Measurements from ENCODE around the gene ZNRD2.

ZNRD2 gene

DNA sequence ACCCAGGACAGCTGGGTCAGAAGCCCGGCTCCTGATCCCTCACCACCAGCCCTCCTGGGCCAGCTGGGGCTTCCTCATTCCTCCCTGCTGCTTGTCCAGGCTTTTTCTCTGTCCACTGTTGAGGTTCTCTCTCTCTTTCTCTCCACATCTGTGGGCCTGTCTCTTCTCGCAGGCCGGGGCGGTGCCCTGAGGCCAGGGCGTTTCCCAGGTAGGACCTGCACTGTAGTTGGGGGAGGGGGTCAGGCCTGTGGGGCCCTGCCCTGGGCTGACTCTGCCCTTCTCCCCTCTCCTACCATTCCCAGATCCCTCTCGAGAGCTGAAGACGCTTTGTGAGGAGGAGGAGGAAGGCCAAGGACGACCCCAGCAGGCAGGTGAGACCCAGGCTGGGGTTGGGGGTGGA is 10.5 kb downstream of the ZNRD2 start:
- H3K4me1 ChIP-seq (ENCODE audit: control insufficient read depth, insufficient read depth, low read length), result peaks cover 6% of the 10 kb centered on the region
- H3K4me3 ChIP-seq (ENCODE audit: insufficient read depth, low read depth, low read length), result no peak overlapping the region
- WGBS, 2 experiments, result 92 to 93% methylated on average over 7 to 8 of the region's 8 CpGs
- no peak overlapping the region for H3K27ac ChIP-seq (ENCODE audit: insufficient read depth, low read depth, low read length, poor library complexity, severe bottlenecking)
- H3K36me3 ChIP-seq (ENCODE audit: control insufficient read depth, insufficient read depth, low read length), result no peaks in the 10 kb centered on the region
- no peaks in the 10 kb centered on the region for H3K9me3 ChIP-seq (ENCODE audit: control insufficient read depth, low read length)
- peaks cover 50% of the 10 kb centered on the region for H3K27me3 ChIP-seq (ENCODE audit: control insufficient read depth, insufficient read depth, low read length, poor library complexity, severe bottlenecking)

DNA sequence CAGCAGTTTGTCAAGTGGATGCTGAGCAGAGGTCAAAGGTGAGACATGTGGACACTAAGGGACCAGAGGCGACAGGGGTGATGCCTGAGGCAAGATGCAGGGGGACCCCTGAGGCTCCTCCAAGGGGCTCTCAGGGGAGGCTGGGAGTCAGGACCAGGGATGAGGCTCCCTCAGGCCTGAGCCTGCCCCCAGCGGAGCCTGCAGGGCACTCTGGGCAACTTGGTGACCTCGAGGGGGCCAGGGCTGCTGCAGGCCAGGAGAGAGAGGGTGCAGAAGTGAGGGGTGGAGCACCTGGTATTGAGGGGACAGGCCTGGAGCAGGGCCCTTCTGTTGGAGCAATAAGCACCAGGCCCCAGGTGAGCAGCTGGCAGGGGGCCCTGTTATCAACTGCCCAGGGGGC is 11.7 kb downstream of the ZNRD2 start:
- 89 to 94% methylated on average over 3 of the region's 3 CpGs for WGBS, 2 experiments
- H3K4me3 ChIP-seq (ENCODE audit: insufficient read depth, low read depth, low read length), result no peak overlapping the region
- H3K36me3 ChIP-seq (ENCODE audit: control insufficient read depth, insufficient read depth, low read length), result no peaks in the 10 kb centered on the region
- H3K27me3 ChIP-seq (ENCODE audit: control insufficient read depth, insufficient read depth, low read length, poor library complexity, severe bottlenecking), result peaks cover 46% of the 10 kb centered on the region
- H3K9me3 ChIP-seq (ENCODE audit: control insufficient read depth, low read length), result no peaks in the 10 kb centered on the region
- no peak overlapping the region for H3K27ac ChIP-seq (ENCODE audit: insufficient read depth, low read depth, low read length, poor library complexity, severe bottlenecking)
- peaks cover 11% of the 10 kb centered on the region for H3K4me1 ChIP-seq (ENCODE audit: control insufficient read depth, insufficient read depth, low read length)

DNA sequence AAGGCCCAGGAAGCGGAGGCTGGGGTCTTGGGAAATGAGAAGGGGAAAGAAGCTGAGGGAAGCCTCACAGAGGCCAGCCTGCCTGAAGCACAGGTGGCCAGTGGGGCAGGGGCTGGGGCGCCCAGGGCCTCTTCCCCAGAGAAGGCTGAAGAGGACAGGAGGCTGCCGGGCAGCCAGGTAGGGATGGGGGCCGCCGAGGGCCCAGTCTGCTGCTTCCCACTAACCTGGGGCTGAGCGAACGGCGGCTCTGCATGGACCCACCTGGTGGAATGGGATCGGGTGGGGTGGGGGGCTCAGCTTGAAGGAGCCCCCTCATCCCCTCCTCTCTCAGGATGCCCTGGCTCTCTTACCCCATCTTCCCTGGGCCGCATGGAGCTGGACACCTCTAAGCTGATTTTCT is 13.3 kb downstream of the ZNRD2 start:
- peaks cover 23% of the 10 kb centered on the region for H3K4me1 ChIP-seq (ENCODE audit: control insufficient read depth, insufficient read depth, low read length)
- no peaks in the 10 kb centered on the region for H3K36me3 ChIP-seq (ENCODE audit: control insufficient read depth, insufficient read depth, low read length)
- peaks cover 43% of the 10 kb centered on the region for H3K27me3 ChIP-seq (ENCODE audit: control insufficient read depth, insufficient read depth, low read length, poor library complexity, severe bottlenecking)
- no peak overlapping the region for H3K27ac ChIP-seq (ENCODE audit: insufficient read depth, low read depth, low read length, poor library complexity, severe bottlenecking)
- 93 to 94% methylated on average over 10 of the region's 10 CpGs for WGBS, 2 experiments
- no peaks in the 10 kb centered on the region for H3K9me3 ChIP-seq (ENCODE audit: control insufficient read depth, low read length)
- no peak overlapping the region for H3K4me3 ChIP-seq (ENCODE audit: insufficient read depth, low read depth, low read length)

DNA sequence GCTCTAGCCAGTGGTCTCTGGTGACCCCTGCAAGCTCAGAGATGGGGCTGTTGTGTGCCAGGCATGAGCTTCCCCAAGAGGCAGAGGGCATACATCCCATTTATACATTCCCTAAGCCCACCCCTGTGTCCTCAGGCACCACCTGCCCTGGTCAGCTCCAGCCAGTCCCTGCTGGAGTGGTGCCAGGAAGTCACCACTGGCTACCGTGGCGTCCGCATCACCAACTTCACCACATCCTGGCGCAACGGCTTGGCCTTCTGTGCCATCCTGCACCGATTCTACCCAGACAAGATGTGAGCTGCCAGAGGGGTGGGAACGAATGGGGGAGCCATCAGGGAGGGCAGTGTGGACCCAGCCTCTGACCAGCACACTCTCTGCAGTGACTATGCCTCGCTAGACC is 13.8 kb downstream of the ZNRD2 start:
- no peaks in the 10 kb centered on the region for H3K36me3 ChIP-seq (ENCODE audit: control insufficient read depth, insufficient read depth, low read length)
- WGBS, 2 experiments, result 90 to 91% methylated on average over 8 of the region's 8 CpGs
- no peak overlapping the region for H3K4me3 ChIP-seq (ENCODE audit: insufficient read depth, low read depth, low read length)
- peaks cover 43% of the 10 kb centered on the region for H3K27me3 ChIP-seq (ENCODE audit: control insufficient read depth, insufficient read depth, low read length, poor library complexity, severe bottlenecking)
- peaks cover 23% of the 10 kb centered on the region for H3K4me1 ChIP-seq (ENCODE audit: control insufficient read depth, insufficient read depth, low read length)
- no peaks in the 10 kb centered on the region for H3K9me3 ChIP-seq (ENCODE audit: control insufficient read depth, low read length)
- H3K27ac ChIP-seq (ENCODE audit: insufficient read depth, low read depth, low read length, poor library complexity, severe bottlenecking), result no peak overlapping the region

DNA sequence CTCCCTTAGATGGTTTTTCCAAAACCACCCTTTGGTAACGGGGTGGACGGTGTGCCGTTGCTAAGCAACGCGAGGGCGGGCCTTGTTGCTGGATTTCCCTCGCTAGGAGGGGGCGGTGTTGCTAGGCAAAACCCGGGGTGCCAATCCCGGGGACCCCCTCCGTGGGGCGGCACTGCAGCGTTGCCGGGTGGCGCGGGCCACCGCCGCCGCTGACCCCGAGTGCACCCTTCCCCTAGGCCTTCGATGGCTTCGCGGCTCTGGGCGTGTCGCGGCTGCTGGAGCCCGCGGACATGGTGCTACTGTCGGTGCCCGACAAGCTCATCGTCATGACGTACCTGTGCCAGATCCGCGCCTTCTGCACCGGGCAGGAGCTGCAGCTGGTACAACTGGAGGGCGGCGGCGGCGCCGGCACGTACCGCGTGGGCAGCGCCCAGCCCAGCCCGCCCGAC is 14.5 kb downstream of the ZNRD2 start:
- H3K4me1 ChIP-seq (ENCODE audit: control insufficient read depth, insufficient read depth, low read length), result peaks cover 23% of the 10 kb centered on the region
- peak overlapping the region; percentile 13 for H3K4me3 ChIP-seq (ENCODE audit: insufficient read depth, low read depth, low read length)
- H3K9me3 ChIP-seq (ENCODE audit: control insufficient read depth, low read length), result no peaks in the 10 kb centered on the region
- H3K27ac ChIP-seq (ENCODE audit: insufficient read depth, low read depth, low read length, poor library complexity, severe bottlenecking), result no peak overlapping the region
- H3K27me3 ChIP-seq (ENCODE audit: control insufficient read depth, insufficient read depth, low read length, poor library complexity, severe bottlenecking), result peaks cover 43% of the 10 kb centered on the region
- 45 to 50% methylated on average over 46 of the region's 46 CpGs for WGBS, 2 experiments
- H3K36me3 ChIP-seq (ENCODE audit: control insufficient read depth, insufficient read depth, low read length), result no peaks in the 10 kb centered on the region

DNA sequence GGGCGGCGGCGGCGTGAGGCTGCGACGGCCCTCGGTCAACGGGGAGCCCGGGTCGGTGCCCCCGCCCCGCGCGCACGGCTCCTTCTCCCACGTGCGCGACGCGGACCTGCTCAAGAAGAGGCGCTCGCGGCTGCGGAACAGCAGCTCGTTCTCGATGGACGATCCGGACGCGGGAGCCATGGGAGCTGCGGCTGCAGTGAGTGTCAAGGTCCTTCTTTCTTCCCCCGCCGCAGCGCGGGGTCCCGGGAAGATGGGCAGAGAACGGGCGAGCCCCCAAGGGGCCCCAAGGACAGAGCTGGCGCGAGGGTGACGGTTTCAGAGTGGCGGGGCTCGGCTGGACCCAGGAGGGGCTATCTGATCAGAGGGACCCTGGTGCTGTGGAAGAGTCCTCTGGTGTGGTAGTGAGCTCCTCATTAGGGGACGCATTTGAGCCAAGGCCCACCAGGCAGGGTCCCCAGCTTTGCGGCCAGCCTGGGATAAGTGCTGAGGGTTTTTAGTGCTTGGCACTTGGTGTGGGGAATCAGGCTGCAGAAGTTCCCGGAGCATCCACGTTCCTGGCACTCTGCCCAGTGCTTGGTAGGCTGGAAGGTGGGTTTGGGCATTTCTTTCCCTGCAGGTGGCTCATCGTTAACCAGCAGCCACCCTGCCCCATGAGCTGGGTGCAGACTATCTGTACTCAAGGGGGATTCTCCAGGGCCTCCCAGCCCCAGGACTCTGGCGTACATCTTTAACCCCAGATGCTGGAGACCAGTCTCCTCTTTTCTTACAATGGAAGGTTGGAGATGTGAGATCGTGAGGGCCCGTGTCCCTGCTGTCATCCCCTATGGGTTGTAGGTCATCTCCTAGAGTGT is 15.3 kb downstream of the ZNRD2 start:
- H3K27ac ChIP-seq (ENCODE audit: insufficient read depth, low read depth, low read length, poor library complexity, severe bottlenecking), result no peak overlapping the region
- peaks cover 50% of the 10 kb centered on the region for H3K27me3 ChIP-seq (ENCODE audit: control insufficient read depth, insufficient read depth, low read length, poor library complexity, severe bottlenecking)

DNA sequence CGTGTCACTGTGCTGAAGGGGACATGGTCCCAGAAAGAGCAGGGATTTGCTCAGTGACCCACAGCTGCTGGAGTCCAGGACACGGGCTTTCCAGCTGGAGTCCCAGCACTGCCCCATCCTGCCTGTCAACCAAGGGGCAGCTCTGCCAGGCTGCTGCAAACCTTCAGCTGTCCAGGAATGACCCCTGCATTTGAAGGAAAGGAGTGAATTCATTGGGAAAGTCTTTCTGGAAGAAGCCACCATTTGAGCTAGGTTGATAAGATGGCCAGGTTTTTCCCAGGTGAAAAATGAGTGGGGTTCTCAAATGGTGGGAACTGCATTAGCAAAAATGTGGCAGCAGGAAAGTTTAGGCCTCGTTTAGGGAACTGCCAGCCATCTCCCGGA is 16.0 kb downstream of the ZNRD2 start:
- Histone ChIP-seq H3K4me1 (ENCODE audit: control insufficient read depth, insufficient read depth, low read length) (peaks cover 25% of the 10 kb centered on the region), H3K9me3 (ENCODE audit: control insufficient read depth, low read length) (no peaks in the 10 kb centered on the region), H3K27ac (ENCODE audit: insufficient read depth, low read depth, low read length, poor library complexity, severe bottlenecking) (no peak overlapping the region), H3K27me3 (ENCODE audit: control insufficient read depth, insufficient read depth, low read length, poor library complexity, severe bottlenecking) (peaks cover 56% of the 10 kb centered on the region), H3K36me3 (ENCODE audit: control insufficient read depth, insufficient read depth, low read length) (no peaks in the 10 kb centered on the region), H3K4me3 (ENCODE audit: insufficient read depth, low read depth, low read length) (no peak overlapping the region)
- 89 to 91% methylated on average over 4 of the region's 4 CpGs for WGBS, 2 experiments

More for the DNA sequence above, 15.3 kb downstream of the ZNRD2 start:
- Histone ChIP-seq H3K4me1 (ENCODE audit: control insufficient read depth, insufficient read depth, low read length) (peaks cover 23% of the 10 kb centered on the region), H3K9me3 (ENCODE audit: control insufficient read depth, low read length) (no peaks in the 10 kb centered on the region), H3K36me3 (ENCODE audit: control insufficient read depth, insufficient read depth, low read length) (no peaks in the 10 kb centered on the region), H3K4me3 (ENCODE audit: insufficient read depth, low read depth, low read length) (no peak overlapping the region)
- 68 to 69% methylated on average over 51 of the region's 51 CpGs for WGBS, 2 experiments

DNA sequence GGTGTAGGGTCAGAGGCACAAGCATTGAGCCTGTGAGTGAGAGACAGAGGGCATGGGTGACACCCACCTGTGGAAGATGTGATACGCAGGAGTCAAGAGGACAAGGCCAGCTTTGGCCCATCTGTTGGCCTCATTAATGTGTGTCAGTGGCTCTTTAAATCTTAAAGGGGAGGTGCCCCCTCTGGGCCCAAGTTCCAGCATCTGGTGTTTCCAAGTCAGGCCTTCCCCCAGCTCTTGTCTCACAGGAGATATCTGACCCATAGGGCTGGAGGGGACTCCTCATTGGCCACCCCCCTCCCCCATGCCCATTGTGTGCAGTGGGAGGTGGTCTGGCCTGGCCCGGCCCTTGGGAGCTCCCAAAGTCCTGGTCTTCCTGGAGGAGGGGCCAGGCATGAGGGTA is 16.4 kb downstream of the ZNRD2 start:
- H3K4me1 ChIP-seq (ENCODE audit: control insufficient read depth, insufficient read depth, low read length), result peaks cover 28% of the 10 kb centered on the region
- no peaks in the 10 kb centered on the region for H3K9me3 ChIP-seq (ENCODE audit: control insufficient read depth, low read length)
- H3K4me3 ChIP-seq (ENCODE audit: insufficient read depth, low read depth, low read length), result no peak overlapping the region
- 45 to 53% methylated on average over 2 of the region's 2 CpGs for WGBS, 2 experiments
- no peak overlapping the region for H3K27ac ChIP-seq (ENCODE audit: insufficient read depth, low read depth, low read length, poor library complexity, severe bottlenecking)
- H3K36me3 ChIP-seq (ENCODE audit: control insufficient read depth, insufficient read depth, low read length), result no peaks in the 10 kb centered on the region
- peaks cover 61% of the 10 kb centered on the region for H3K27me3 ChIP-seq (ENCODE audit: control insufficient read depth, insufficient read depth, low read length, poor library complexity, severe bottlenecking)

DNA sequence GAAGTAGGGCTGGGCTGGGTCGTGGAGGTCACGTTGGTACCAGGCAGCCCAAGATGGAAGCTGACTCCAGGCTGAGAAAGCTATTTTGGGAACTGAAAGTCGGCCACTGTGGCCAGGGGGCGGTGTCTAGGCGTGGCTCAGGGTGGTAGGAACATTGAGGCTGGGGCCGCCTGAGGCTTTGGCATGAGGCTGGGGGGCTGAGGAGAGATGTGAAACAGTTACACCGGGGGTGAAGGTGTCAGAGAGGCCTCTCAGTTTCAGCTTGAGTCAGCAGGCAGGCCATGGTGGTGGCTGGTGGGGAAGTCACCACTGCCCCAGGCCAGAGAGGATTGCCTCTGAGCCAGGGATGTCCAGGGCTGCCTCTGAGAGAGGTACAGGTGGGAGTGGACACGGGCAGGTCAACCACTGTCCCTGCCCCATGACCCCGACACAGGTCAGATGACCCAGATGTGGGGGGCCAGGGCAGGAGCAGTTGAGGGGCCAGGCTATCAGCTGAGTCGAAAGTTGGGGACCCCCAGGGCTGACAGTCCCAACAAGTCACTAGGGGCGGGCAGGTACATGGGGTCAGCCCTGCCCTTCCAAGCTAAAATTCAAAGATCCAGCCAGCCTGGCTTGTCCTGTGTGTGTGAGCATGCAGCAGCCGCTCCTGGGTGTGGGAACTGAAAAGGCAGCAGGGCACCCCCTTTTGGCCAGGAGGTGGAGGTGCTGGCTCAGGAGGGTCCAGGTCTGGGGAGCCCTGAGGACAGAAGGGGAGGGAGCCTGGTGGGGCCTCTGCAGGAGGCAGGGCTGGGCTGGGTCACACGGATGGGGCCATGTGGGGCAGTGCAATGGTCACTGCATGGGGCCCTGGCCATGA is 18.1 kb downstream of the ZNRD2 start:
- WGBS, 2 experiments, result 72% methylated on average over 13 of the region's 13 CpGs
- Histone ChIP-seq H3K36me3 (ENCODE audit: control insufficient read depth, insufficient read depth, low read length) (no peaks in the 10 kb centered on the region), H3K27me3 (ENCODE audit: control insufficient read depth, insufficient read depth, low read length, poor library complexity, severe bottlenecking) (peaks cover 67% of the 10 kb centered on the region), H3K4me1 (ENCODE audit: control insufficient read depth, insufficient read depth, low read length) (peaks cover 28% of the 10 kb centered on the region), H3K4me3 (ENCODE audit: insufficient read depth, low read depth, low read length) (no peak overlapping the region), H3K9me3 (ENCODE audit: control insufficient read depth, low read length) (no peaks in the 10 kb centered on the region), H3K27ac (ENCODE audit: insufficient read depth, low read depth, low read length, poor library complexity, severe bottlenecking) (no peak overlapping the region)

All from ectodermal cell (in vitro differentiated cells).